ENCODE measurements around the gene LMF1. TPM values are rescaled to one million over a fixed set of nuclear protein-coding genes. Genes with fewer than 3 reads are reported as not detected.

LMF1 gene
- total and polyA plus RNA-seq, 9 of the 15 experiments (the other 6 are each of a cell fraction or from before 2014, with no cell fraction given) = 0.11 to 1.6 (median 0.55) TPM; not detected in 1

DNA sequence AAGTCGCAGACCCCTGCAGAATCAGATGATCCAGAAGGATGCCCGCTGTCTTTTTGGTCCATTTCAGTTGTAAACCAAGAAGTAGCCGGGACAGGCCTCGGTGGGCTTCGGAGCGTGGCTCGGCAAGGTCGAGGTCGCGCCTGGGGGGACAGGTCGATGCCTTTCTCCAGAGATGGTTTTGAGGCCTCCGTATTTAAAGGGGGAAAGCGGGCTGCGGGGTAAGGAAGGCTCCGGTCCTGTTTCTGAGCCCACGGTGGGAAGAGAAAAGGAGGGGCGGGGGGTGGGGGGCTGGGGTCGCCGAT lies 162.7 kb downstream of the LMF1 start:
- Histone ChIP-seq H3K4me3 (peak overlapping the region; percentile 98), H3K9me3 (replicated peaks; ENCODE audit: control insufficient read depth, insufficient read depth, low read depth, low read length) (no peaks in the 10 kb centered on the region), H4K20me1 (replicated peaks; ENCODE audit: control insufficient read depth, insufficient read depth, low read length) (no peaks in the 10 kb centered on the region), H2AFZ (ENCODE audit: low read depth, low read length) (peak overlapping the region; percentile 100), H3K9me1 (ENCODE audit: control insufficient read depth, insufficient read depth, low read length) (no peaks in the 10 kb centered on the region), H3K36me3 (ENCODE audit: control insufficient read depth, insufficient read depth, low read length) (no peaks in the 10 kb centered on the region), H3K79me2 (ENCODE audit: control insufficient read depth, insufficient read depth, low read length) (peaks cover 6% of the 10 kb centered on the region; the same call in 2 of the 3 replicates), H3K27me3 (ENCODE audit: control insufficient read depth in 2 of 2, insufficient read depth in 2 of 2, low read length in 2 of 2) (peaks cover 8 to 24% of the 10 kb centered on the region in 2 experiments; a peak in 4 of 5 replicates), H3K27ac (ENCODE audit: extremely low read depth, low read depth, low read length) (peak overlapping the region; percentile 95; the same call in 2 of the 3 replicates), H3K9ac (ENCODE audit: insufficient read depth in 1 of 2, low read depth in 2 of 2, low read length in 2 of 2) (peak overlapping the region; percentile 79 to 94), H3K4me1 (replicated peaks in 1 of 2; ENCODE audit: control insufficient read depth in 2 of 2, insufficient read depth in 2 of 2, low read length in 2 of 2) (peaks cover 4 to 61% of the 10 kb centered on the region in 2 experiments; a peak in 4 of 5 replicates), H3K4me2 (ENCODE audit: insufficient read depth, low read length) (peak overlapping the region; percentile 96)
- intact Hi-C loops (cut with micrococcal nuclease) = loop anchor here (5.0 kb wide), 1 partner anchor 96 kb away; no protein-coding TSS in a partner anchor
- ChIA-PET POLR2A (interaction anchor here (1.7 kb wide), 1 partner anchor 12 kb away, joined by 5 read pairs; no protein-coding TSS in a partner anchor), CTCF (ENCODE audit: low intra/inter-chr PET ratio) (interaction anchor here (0.5 kb wide), 1 partner anchor 241 kb away, joined by 3 read pairs; no protein-coding TSS in a partner anchor)
- in situ Hi-C loops (cut with MboI) = no loop called here
- FAIRE-seq = no peak
- ATAC-seq = no peak
- no TSS peak for BruUV-seq (replicated peaks)
- DNase-seq (ENCODE audit: extremely low read depth in 1 of 4, low spot score in 3 of 4) = peak in 1 of 4 experiments; percentile 11
- 22% methylated on average over 15 of the region's 19 CpGs for WGBS (ENCODE audit: insufficient coverage, low coverage, missing lambda C conversion rate)
- TF ChIP-seq ZNF77 (CRISPR knock-in tag; IDR thresholded peaks at IDR 0.05) (no peak), ZFX (CRISPR knock-in tag; IDR thresholded peaks at IDR 0.05) (0 out of 2 replicates have a peak, but pooled peaks have one; percentile 62), SIN3B (IDR thresholded peaks at IDR 0.05; ENCODE audit: low read depth) (no peak), COPS2 (conservative IDR thresholded peaks at IDR 0.05) (no peak), MECOM (CRISPR knock-in tag; IDR thresholded peaks at IDR 0.05) (no peak), PHB2 (IDR thresholded peaks at IDR 0.05; ENCODE audit: low read depth) (no peak), KDM4B (IDR thresholded peaks at IDR 0.05; ENCODE audit: borderline replicate concordance in 2 of 2, low read depth in 1 of 2) (no peak), HEY1 (CRISPR knock-in tag; IDR thresholded peaks at IDR 0.05; ENCODE audit: borderline replicate concordance) (no peak), ZNF589 (CRISPR knock-in tag; IDR thresholded peaks at IDR 0.05; ENCODE audit: low read depth) (no peak), RNF2 (IDR thresholded peaks at IDR 0.05) (no peak), ZBTB17 (CRISPR knock-in tag; IDR thresholded peaks at IDR 0.05) (0 out of 2 replicates have a peak, but pooled peaks have one; percentile 5), SMC3 (conservative IDR thresholded peaks at IDR 0.05; ENCODE audit: insufficient read depth, low read depth, low read length) (no peak)
- TF ChIP-seq, protein P1, sequence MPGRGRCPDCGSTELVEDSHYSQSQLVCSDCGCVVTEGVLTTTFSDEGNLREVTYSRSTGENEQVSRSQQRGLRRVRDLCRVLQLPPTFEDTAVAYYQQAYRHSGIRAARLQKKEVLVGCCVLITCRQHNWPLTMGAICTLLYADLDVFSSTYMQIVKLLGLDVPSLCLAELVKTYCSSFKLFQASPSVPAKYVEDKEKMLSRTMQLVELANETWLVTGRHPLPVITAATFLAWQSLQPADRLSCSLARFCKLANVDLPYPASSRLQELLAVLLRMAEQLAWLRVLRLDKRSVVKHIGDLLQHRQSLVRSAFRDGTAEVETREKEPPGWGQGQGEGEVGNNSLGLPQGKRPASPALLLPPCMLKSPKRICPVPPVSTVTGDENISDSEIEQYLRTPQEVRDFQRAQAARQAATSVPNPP (IDR thresholded peaks at IDR 0.05; ENCODE audit: borderline replicate concordance, insufficient read depth, insufficient read length) = no peak
- TF ChIP-seq, protein P2, sequence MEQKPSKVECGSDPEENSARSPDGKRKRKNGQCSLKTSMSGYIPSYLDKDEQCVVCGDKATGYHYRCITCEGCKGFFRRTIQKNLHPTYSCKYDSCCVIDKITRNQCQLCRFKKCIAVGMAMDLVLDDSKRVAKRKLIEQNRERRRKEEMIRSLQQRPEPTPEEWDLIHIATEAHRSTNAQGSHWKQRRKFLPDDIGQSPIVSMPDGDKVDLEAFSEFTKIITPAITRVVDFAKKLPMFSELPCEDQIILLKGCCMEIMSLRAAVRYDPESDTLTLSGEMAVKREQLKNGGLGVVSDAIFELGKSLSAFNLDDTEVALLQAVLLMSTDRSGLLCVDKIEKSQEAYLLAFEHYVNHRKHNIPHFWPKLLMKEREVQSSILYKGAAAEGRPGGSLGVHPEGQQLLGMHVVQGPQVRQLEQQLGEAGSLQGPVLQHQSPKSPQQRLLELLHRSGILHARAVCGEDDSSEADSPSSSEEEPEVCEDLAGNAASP (IDR thresholded peaks at IDR 0.05) = no peak
- TF ChIP-seq, protein P3, sequence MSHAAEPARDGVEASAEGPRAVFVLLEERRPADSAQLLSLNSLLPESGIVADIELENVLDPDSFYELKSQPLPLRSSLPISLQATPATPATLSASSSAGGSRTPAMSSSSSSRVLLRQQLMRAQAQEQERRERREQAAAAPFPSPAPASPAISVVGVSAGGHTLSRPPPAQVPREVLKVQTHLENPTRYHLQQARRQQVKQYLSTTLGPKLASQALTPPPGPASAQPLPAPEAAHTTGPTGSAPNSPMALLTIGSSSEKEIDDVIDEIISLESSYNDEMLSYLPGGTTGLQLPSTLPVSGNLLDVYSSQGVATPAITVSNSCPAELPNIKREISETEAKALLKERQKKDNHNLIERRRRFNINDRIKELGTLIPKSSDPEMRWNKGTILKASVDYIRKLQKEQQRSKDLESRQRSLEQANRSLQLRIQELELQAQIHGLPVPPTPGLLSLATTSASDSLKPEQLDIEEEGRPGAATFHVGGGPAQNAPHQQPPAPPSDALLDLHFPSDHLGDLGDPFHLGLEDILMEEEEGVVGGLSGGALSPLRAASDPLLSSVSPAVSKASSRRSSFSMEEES (CRISPR knock-in tag; IDR thresholded peaks at IDR 0.05) = no peak
- TF ChIP-seq, protein P4, sequence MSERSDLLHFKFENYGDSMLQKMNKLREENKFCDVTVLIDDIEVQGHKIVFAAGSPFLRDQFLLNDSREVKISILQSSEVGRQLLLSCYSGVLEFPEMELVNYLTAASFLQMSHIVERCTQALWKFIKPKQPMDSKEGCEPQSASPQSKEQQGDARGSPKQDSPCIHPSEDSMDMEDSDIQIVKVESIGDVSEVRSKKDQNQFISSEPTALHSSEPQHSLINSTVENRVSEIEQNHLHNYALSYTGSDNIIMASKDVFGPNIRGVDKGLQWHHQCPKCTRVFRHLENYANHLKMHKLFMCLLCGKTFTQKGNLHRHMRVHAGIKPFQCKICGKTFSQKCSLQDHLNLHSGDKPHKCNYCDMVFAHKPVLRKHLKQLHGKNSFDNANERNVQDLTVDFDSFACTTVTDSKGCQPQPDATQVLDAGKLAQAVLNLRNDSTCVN (CRISPR knock-in tag; IDR thresholded peaks at IDR 0.05) = no peak
- TF ChIP-seq, protein P5, sequence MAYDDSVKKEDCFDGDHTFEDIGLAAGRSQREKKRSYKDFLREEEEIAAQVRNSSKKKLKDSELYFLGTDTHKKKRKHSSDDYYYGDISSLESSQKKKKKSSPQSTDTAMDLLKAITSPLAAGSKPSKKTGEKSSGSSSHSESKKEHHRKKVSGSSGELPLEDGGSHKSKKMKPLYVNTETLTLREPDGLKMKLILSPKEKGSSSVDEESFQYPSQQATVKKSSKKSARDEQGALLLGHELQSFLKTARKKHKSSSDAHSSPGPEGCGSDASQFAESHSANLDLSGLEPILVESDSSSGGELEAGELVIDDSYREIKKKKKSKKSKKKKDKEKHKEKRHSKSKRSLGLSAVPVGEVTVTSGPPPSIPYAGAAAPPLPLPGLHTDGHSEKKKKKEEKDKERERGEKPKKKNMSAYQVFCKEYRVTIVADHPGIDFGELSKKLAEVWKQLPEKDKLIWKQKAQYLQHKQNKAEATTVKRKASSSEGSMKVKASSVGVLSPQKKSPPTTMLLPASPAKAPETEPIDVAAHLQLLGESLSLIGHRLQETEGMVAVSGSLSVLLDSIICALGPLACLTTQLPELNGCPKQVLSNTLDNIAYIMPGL (CRISPR knock-in tag; IDR thresholded peaks at IDR 0.05) = no peak

Data from K562 (cell line).